ENCODE data around the gene ACADSB. TPM values are rescaled to one million over a fixed set of nuclear protein-coding genes. Genes with fewer than 3 reads are reported as not detected.

ACADSB gene
- total RNA-seq, 1 donor from 2014 or later = 3.7 TPM

- no peak for DNase-seq
These were observed 34.1 kb downstream of the ACADSB start for GRCh38 chr10:123042708-123043408.

GRCh38 chr10:123043409-123043925 is 34.7 kb downstream of the ACADSB start:
- DNase-seq = peak; percentile 79

GRCh38 chr10:123044391-123044790 is 35.6 kb downstream of the ACADSB start:
- peak; percentile 16 for DNase-seq

DNA sequence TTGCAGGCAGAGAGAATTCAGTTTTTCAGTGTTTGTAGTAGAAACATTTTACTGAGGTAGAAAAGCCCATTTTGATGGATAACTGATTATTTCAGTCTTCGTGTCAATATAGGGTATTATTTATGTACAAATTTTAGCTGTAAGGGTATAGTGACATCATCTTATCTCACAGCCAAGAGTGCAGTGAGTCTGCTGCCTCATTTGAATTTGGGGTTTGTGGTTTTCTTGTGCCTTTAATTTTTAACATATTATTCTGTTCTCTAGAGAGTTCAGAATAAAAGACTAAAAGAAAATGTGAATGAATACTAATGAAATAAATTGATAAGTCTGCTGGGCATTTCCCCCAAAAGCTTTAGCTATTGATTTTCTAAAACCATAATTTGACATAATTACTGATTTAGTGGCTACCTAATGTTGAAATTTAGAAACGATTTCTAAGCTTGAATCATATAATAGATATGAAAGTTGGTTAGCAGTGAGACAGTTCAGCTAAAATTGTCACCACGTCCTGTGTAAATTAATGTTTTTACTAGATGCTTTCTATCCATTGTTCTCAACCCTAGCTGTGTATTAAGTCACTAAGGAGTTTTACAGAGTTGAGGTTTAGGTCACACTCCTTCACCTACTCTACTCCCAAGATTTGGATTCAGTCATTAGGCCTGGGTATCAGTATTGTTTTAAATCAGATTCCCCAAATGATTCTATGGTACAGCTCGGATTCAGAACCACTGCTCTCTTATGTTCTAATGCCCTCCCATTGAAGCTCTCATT is 37.3 kb downstream of the ACADSB start:
- DNase-seq = no peak

- DNase-seq = no peak
These were observed 49.2 kb downstream of the ACADSB start for GRCh38 chr10:123057968-123058367.

DNA sequence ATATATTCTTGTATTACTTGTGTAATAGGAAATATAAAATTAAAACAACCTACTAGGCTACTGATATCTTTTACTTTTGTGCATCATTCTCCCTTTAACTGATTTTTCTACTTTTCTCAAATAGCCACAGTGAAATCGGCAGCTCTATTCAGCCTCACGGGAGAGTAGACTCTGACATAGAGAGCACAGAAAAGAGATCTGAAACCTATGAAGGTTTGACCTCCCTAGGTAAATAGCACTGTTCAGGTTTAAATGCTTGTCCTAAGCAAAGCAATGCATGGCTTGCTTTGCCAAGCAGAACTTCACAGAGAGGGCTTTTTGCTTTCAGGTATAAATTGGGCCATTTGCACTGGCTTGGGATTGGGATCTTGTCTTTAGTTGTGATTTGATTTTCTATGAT is 53.1 kb downstream of the ACADSB start:
- no peak for DNase-seq

GRCh38 chr10:123062726-123063125 is 53.9 kb downstream of the ACADSB start:
- no peak for DNase-seq

- DNase-seq = no peak
These were observed 59.5 kb downstream of the ACADSB start for GRCh38 chr10:123068087-123068853.

DNA sequence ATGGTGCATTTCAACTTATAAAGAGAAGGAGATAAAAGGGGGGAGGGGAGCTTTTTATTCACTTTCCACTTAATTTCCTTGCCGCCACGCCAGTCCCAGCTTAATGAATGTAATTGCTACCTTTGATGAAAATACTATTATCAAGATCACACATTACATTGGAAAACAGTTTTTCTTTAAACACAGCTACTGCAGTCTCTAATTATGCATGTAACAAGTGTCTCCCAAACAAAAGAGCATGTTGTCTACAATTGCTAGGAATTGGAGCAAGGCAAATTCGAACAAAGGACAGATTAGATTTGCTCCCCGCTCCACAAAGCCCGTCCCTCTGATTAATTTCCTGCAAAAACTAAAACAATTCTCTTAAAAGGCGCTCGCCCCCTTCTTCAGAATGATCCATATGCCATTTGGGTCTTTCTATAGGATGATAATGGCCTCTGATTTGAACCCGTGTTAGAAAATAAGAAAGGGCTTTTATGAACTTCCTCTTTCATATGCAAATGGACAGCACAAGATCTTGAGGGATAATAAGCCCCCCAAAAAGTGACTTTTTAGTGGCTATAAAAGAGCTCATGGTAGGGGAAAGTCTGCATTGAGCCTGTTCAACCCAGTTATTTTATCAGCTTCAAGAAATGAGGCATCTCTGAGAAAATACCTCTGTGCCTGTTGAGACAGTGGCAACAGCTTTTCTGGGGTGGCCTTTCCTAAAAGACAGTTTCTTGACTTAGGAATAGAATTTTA is 60.6 kb downstream of the ACADSB start:
- DNase-seq = no peak

DNA sequence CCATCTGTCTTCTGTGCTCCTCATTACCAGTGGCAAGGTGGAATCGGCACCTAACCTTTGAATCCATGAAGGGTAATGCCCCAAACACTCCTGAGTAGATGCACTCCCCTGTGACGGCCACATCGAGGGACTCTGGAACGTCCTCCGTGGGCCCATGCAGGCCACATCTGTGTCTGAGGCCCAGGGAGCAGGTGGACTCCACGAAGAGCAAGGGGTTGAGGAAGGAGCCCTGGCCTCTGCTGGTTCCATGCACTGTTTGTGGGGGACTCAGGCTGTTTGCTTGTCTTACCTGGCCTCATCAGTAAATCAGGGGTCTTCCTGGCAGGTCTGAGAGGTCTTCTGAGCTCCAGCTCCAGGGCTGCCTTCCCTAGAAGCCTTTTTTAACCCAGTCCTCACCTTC is 64.4 kb downstream of the ACADSB start:
- no peak for DNase-seq

GRCh38 chr10:123074215-123074614 is 65.4 kb downstream of the ACADSB start:
- no peak for DNase-seq

- DNase-seq = no peak
These were observed 73.1 kb downstream of the ACADSB start for GRCh38 chr10:123081896-123082295.

GRCh38 chr10:123083811-123084210 is 75.0 kb downstream of the ACADSB start:
- no peak for DNase-seq

DNA sequence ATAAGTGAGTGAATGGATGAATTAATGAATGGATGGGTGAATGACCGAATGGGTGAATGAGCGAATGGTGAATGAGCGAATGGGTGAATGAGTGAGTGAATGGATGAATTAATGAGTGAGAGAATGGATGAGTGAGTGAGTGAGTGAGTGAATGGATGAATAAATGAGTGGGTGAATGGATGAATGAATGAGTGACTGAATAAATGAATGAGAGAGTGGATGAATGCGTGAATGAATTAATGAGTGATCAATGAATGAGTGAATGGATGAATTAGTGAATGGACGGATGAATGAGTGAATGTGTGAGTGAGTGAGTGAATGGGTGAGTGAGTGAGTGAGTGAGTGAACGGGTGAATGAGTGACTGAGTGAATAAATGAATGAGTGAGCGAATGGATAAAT is 77.5 kb downstream of the ACADSB start:
- DNase-seq = no peak

- DNase-seq = no peak
These were observed 78.5 kb downstream of the ACADSB start for GRCh38 chr10:123087348-123087747.

- DNase-seq = no peak
These were observed 79.0 kb downstream of the ACADSB start for GRCh38 chr10:123087786-123088185.

DNA sequence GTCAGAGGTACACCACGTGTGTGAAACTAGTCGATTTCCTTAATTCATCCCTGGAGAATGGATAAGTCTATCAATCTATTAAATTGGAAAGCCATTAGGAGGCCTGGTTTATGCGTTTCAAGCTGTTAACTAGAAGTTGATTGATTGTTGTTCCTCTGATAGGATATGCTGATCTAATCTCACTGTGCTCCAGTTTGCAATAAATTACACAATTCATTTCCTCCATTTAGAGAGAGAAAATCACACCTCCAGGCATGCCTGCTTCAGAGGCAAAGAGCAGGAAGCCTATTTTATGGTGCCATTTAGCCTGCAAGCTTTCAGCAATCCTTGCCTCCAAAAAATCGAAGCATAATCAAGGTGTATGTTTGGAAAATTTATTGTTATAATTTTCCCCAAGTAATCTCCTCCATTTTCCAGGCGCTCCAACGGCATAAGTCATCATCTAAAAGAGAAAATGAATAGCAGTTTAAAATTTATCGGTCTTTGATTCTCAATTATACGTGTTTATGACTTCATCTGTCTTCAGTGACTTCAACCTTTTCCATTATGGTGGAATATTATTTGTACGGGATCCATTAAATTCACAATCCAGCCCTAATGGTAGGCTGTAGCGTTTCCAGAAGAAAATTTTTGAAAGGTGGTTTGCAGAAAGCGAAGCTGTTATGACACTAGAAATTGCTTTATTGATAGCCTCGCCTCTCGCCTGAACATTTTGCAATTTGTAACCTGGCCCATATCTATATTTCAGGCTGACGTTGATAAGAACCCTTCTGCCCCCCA is 84.0 kb downstream of the ACADSB start:
- no peak for DNase-seq

DNA sequence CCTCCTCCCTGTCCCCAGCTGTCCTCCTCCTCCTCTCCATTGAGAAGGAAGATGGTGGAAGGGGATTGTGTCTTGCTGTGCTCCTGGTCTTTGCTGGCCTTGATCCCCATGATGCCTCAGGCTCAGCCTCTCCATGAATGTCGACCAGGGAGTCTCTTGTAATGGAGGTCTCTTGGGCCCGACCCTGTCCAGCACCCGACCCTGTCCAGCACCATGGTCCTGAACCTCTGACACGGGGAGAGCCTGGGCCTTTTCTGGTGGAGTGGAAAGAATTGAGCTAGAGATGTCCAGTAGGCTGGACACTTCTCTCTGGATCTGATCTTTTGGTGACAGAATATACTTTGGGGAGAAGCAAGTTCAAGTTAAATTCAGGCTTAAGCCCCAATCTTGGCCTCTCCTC is 84.7 kb downstream of the ACADSB start:
- DNase-seq = no peak

DNA sequence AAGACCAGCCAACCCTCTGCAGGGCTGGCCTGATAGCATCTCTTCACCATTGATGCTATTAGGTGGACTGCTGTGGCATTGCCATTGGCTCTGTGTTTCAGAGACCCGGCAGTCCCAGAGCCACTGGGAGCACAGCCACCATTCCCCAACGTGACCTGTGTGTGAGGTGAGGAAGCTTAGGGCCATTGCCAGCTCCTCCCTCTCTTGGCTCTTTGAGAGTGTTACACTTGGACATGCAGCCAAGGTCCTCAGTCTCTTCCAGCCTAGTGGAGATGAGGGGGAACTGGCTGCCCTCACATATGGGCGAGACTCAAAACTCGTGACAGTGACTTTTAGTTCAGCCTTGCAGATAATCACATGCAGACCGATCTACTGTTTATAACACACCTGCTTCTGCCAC is 87.6 kb downstream of the ACADSB start:
- DNase-seq = no peak

DNA sequence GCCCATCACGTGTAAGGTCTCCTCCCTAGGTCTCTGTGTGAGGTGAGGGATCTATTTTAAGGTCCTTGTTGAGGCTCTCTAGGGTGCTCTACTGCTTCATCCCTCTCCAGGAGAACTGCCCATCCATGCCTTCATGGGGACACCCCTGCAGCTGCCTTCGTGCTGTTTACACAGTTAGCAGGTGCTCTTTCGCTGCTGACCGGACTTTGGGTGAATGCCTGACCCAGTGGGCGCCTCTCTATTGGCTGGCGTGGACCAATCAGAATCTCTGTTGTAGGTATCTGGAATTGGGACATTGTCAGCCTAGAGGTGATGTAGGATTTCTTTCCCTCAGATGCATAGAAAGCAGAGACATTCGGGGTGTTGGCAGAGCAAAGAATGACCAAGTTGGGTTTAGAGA is 88.2 kb downstream of the ACADSB start:
- no peak for DNase-seq

- DNase-seq = no peak
These were observed 91.4 kb downstream of the ACADSB start for GRCh38 chr10:123100030-123100762.
